Fibroblast of peridontal ligament (primary cell): ENCODE results near the gene DYNAP.

Experiments used
- DNase-seq: peaks from one replicate; pipeline ENCODE4 v3.0.0-alpha.2; 2010; ENCODE audit errors: extremely low read depth

DYNAP gene

DNA sequence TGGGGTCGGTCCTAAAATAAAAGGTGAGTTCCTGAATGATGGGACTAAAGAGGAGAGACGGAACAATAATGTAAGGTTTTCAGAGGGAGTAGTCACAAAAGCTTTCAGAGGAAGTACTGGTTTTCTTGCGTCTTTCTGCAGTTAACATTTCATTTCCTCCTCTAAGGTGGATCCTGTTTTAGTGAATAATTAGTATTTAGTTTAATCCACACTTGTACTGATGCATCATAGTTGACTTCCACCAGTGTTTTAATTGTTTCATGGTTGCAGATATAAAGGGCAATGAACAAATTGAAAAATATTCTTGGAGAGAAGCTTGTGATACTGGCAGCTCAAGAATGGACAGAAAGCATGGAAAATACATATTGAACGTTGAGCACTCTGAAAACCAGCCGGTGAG lies at the start of gene DYNAP:
Gene DYNAP, plus strand, starts transcription at position 301 of the 400 bp plus-strand sequence. Its CDS starts 38 bp downstream, at position 339.
- no peak for DNase-seq

- DNase-seq = no peak
These were observed 39.5 kb upstream of the DYNAP start for GRCh38 chr18:54551590-54551989.

GRCh38 chr18:54555286-54555685 lies 35.8 kb upstream of the DYNAP start:
- DNase-seq = no peak

GRCh38 chr18:54555996-54556395 lies 35.0 kb upstream of the DYNAP start:
- DNase-seq = no peak

DNA sequence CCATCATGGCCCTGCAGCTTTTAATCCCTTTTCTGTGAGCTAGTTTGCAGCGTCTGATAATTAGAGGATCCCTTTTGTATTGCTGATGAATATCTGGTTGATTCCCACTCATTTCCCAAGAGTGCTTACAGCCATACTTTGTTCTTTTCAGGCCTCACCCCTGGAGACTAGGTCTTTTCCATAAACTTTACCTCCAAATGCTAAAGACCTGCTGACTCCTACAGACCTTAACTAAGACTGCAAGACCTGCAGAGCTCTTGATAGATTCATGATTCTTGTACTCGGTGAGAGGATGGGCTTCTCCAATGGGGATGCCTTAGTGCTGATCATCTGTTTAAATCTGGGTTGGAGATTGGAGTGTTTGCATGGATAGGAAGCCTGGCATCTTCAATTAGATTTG lies 33.1 kb upstream of the DYNAP start:
- no peak for DNase-seq

DNA sequence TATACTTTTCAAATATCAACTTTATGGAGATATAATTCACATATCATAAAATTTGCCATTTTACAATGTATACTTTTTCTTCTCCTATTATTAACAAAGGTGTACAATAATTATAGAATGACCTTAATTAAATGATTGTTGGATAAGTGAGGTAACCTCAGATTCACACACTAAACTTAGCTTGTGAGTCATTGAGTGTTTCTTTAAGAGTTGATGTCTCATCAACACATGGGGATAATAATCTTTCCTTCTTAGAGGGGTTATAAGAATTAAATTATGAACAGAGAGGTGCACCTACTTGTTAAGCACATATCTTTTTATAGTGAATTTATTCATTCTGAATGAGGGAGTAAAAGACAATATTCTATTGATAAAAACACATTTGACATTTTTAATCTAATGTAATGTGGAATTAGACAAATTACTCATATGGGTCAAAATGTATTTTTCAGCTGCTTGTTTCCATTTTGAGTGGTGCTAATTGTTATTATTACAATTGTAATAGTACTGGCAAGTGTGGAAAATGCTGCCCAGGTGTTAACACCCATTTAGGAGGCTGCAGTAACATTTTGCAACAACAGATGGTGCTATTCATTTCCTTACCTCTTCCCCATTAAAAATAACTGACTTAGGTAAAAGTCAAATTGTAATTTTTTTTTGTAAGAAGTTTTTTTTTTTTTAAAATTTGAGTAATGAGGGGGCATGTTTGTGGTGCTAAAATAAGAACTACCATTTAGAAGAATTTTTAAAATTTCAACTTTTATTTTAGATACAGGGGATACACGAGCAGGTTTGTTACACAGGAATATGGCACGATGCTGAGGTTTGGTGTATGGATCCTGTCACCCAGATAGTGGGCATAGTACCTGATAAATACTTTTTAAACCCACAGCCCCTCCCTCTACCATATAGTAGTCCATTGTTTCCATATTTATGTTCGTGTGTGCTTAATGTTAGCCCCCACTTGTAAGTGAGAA lies 32.1 kb upstream of the DYNAP start:
- DNase-seq = peak; percentile 17

DNA sequence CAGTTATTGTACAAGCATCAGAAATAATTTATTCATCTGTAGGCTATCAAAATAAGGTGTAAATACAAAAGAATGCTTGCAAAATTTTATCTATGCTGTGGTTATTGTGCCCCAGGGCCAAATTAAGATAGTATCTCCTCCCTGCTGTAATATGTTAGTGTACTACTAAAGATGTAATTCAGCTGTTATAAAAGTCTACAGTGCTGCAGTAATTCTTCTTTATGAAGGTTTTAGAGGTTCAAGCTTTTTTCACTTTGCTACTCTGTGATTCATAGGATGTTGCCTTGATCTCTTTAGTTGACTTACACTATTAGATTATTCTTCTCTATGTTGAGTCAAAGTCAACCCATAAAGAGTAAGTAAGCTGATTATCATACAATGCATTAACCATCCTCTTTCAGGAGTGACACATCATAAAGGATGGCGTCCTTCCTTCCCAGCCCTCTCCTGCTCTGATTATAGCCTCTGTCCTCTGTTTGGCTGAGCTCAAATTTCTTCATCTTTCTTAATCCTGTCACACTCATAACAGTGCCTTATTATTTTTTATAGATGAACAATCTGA lies 29.3 kb upstream of the DYNAP start:
- no peak for DNase-seq

DNA sequence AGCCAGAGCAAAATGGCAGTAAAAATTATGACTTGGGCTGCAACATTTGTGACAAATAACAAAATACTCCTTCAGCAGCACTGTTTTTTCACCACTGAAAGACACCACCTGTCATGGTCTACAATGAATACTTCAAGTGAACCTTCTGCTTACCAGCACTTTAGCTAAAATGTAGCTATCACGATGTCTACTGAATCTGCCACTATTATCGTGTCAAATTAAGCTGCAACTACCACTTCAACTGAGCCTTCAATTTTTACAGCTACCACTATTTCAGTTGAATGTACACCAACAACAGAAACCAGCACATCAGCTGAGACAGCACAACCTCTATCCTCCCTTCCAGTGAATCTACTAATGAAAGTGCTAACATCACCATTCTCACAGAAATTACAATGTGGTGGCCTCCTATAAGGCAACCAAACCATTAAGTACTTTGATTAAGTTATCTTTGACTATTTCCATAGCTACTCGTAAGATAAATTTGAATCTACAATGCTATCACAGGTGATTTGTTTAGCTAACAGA lies 10.8 kb upstream of the DYNAP start:
- no peak for DNase-seq

DNA sequence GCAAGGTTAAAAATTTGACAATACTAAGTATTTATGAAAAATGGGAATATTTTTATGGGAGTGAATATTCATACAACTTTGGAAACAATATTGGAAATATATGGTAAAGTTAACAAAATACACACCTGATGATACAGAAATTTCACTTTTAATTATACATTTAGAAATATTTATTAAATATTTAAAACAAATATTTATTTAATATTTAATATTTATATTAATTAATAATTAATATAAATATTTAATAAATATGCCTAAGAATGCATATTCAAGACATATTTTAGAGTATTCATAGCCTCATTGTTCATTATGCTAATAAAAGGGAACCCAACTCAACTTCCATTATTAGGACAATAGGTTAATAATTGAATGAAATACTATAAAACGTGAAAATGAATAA lies 7.0 kb upstream of the DYNAP start:
- DNase-seq = no peak

DNA sequence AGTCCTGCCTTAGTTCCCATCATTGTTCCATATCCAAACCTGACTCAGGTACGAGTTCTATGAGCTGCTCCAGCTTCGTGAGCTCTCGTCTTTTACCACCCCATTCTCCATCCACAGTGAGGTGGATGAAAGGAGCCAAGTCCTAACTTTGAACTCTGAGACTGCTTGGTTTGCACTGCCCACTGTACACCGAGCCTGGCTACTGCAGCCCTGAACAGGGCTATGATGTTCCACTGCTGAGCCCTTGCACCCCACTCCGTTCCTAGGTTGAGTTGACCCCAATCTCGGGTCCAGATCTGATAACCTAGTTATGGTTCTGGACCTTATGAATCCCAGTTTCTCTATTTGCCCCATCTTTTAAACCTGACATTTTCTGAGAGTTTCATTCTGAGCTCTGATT lies 5.3 kb upstream of the DYNAP start:
- no peak for DNase-seq

- DNase-seq = no peak
These were observed 13.2 kb downstream of the DYNAP start for GRCh38 chr18:54604211-54604610.

DNA sequence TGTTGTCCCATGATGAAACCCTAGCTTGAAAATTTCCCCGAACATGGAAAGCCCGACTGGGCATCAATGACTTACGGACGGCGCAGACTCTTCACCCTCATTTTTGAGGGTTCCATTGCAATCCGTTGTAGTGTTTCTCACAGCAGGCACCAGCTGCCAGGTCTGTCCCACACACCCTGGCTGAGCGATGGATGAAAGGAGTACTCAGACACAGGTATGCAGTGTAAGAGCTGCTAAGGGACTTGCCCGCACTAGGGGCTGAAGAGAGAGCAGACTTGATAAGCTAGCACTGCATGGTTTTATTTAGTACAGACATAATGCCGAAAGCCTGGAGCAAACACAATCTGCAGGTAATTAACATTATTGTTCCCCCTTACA lies 15.8 kb downstream of the DYNAP start:
- no peak for DNase-seq

- peak; percentile 42 for DNase-seq
These were observed 16.4 kb downstream of the DYNAP start for GRCh38 chr18:54607213-54608027.

- DNase-seq = peak; percentile 41
These were observed 17.1 kb downstream of the DYNAP start for GRCh38 chr18:54608028-54608642.

DNA sequence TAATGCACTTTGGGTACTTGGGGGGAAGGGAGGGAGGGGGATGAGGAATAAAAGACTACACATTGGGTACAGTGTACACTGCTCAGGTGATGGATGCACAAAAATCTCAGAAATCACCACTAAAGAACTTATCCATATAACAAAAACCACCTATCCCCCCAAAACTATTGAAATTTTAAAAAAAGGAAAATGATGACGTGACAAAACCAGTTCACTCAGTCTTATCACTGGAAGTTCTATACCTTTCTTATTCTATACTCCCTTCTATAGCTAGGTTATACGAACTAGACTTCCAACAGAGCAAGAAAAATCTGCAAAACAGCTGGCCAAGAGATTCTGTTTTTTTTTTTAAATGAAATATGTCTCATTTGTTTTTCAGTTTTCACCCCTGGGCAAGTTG lies 20.8 kb downstream of the DYNAP start:
- DNase-seq = no peak

- no peak for DNase-seq
These were observed 21.2 kb downstream of the DYNAP start for GRCh38 chr18:54612237-54612636.

DNA sequence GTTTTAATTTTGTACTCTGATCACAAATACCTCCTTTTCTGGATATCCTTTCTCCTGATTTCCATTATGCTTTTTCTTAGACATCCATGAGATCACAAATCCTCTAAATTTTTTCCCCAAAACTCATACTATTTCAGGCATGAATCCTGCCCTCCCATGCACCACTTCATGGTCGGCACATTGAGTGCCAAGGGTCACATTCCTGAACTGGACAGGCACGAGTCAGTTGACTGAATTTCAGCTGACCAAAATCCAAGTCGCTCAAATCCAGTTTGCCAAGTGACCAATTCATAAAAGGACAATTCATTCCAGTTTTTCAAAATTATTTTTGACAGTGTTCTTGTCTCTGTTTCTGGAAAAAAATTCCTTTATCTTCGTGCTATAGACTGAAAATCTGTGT lies 22.1 kb downstream of the DYNAP start:
- no peak for DNase-seq

DNA sequence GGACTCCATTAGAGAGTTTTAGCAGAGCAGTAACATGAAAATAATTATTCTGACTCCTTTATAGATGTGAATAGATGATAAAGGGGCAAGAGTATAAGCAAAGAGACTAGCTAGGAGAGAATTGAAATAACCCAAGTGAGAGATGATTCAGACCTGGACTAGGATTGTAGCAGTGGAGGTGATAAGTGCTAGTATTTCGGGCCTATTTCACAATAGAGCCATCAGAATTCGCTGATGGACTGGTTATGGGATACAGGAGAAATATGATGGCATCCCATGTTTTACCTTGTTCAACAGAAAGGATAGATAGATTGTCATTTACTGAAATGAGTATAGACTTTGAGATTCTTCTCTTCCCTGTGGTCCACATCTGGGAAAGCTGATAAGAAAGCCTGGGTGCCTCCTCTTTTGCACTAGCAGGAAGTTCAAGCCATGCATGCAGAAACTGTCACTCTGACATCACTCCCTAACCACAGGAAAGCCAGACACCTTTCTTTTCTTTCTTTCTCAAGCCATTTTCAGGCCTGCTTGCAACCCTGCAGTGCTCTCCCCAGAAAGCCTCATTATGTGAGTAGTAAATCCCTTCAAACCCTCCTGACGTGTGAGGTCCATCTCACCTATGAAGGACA lies 25.3 kb downstream of the DYNAP start:
- no peak for DNase-seq

DNA sequence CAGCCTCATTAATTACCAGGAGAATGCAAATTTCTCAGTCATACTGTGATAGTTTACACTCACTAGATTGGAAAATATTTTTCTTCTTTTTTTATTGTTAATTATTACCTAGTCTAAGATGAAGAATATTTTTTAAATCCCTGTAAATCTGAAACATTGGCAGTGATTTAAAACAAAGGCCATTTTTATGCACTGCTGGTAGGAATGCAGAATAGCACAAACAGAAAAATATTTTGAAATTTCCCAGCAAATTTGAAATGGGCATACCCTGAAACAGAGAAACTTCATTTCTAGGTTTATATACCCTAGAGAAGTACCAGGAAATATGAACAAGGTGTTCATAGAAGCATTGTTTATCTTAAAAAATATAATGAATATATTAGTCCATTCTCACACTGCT lies 31.0 kb downstream of the DYNAP start:
- DNase-seq = no peak

- DNase-seq = no peak
These were observed 35.7 kb downstream of the DYNAP start for GRCh38 chr18:54626779-54627178.

- no peak for DNase-seq
These were observed 39.9 kb downstream of the DYNAP start for GRCh38 chr18:54630963-54631362.
